PFSK-1 (cell line): ENCODE data around the gene SETX.

ENCODE experiments used
- POLR2AphosphoS5 ChIP-seq: IDR thresholded peaks from 2 replicates; pipeline ENCODE4 v1.6.1; 2012; ENCODE audit warnings: low read depth, mild to moderate bottlenecking, control low read depth, low read length, moderate library complexity
- SIN3A ChIP-seq: IDR thresholded peaks from 2 replicates; pipeline ENCODE4 v1.6.1; 2012; ENCODE audit warnings: mild to moderate bottlenecking, low read length, moderate library complexity, borderline replicate concordance; ENCODE audit not compliant: insufficient read depth
- TAF1 ChIP-seq: IDR thresholded peaks from 2 replicates; pipeline ENCODE4 v1.6.1; 2012; ENCODE audit warnings: low read length, control low read depth, borderline replicate concordance; ENCODE audit not compliant: insufficient read depth
- TF ChIP-seq, protein P1 (sequence below), 2 experiments: IDR thresholded peaks; 2 replicates each; pipeline versions ENCODE4 v1.6.1 to v1.8.0; 2011 to 2012; ENCODE audit warnings: low read depth in 2 of 2, low read length in 2 of 2, control low read depth in 1 of 2, inconsistent platforms in 1 of 2, mild to moderate bottlenecking in 1 of 2, moderate library complexity in 1 of 2; ENCODE audit not compliant: insufficient read depth in 1 of 2

DNA sequence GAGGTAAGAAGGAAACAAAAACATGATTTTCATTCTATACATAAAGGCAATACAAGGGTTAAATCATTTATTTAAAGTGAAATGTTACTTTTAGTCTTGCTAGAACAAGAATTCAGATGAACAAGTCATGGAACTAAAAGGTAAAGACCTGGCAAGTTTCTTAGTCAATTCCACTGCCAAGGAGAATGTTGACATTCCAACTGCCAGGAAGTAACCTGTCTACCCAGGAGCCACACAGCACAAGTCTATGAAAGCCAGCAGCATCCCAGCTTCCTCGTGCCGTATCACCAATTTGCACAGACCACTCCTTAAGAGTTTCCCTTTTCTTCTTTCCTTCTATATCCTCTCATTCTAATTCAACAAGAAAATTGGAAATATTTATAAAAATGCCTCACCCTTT lies 79.9 kb downstream of the SETX start:
- TF ChIP-seq TAF1 (no peak), SIN3A (no peak), POLR2AphosphoS5 (no peak)
- TF ChIP-seq, protein P1, sequence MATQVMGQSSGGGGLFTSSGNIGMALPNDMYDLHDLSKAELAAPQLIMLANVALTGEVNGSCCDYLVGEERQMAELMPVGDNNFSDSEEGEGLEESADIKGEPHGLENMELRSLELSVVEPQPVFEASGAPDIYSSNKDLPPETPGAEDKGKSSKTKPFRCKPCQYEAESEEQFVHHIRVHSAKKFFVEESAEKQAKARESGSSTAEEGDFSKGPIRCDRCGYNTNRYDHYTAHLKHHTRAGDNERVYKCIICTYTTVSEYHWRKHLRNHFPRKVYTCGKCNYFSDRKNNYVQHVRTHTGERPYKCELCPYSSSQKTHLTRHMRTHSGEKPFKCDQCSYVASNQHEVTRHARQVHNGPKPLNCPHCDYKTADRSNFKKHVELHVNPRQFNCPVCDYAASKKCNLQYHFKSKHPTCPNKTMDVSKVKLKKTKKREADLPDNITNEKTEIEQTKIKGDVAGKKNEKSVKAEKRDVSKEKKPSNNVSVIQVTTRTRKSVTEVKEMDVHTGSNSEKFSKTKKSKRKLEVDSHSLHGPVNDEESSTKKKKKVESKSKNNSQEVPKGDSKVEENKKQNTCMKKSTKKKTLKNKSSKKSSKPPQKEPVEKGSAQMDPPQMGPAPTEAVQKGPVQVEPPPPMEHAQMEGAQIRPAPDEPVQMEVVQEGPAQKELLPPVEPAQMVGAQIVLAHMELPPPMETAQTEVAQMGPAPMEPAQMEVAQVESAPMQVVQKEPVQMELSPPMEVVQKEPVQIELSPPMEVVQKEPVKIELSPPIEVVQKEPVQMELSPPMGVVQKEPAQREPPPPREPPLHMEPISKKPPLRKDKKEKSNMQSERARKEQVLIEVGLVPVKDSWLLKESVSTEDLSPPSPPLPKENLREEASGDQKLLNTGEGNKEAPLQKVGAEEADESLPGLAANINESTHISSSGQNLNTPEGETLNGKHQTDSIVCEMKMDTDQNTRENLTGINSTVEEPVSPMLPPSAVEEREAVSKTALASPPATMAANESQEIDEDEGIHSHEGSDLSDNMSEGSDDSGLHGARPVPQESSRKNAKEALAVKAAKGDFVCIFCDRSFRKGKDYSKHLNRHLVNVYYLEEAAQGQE (IDR thresholded peaks at IDR 0.05; ENCODE audit: insufficient read depth in 1 of 2, low read depth in 2 of 2, low read length in 2 of 2), result no peak
